ENCODE results near the gene SAFB. TPM values are rescaled to one million over a fixed set of nuclear protein-coding genes. Genes with fewer than 3 reads are reported as not detected.

Gene SAFB
- 68.7 and 88.7 TPM in 2 replicates for total RNA-seq (2021)
- Bru-seq, nascent RNA = percentile 85 among the genes with signal in this experiment
- percentile 82 among the genes with signal in this experiment for BruChase-seq, experiment 1, labeled RNA remaining after a 2-hour chase
- percentile 86 among the genes with signal in this experiment for BruChase-seq, experiment 2, labeled RNA remaining after a 6-hour chase
- long read RNA-seq, transcript SAFB-201 (21 exons, 3,042 nt) = minor isoform, 11 of 211 reads
- long read RNA-seq, transcript SAFB-211 (21 exons, 3,014 nt) = major isoform, 81 of 211 reads
- long read RNA-seq, transcript SAFB-205 (21 exons, 2,842 nt) = minor isoform, 67 of 211 reads
- long read RNA-seq, partial matches to known transcripts = 5 of 211 reads
- long read RNA-seq, other reads (novel, unspliced or antisense) = 47 of 211 reads

DNA sequence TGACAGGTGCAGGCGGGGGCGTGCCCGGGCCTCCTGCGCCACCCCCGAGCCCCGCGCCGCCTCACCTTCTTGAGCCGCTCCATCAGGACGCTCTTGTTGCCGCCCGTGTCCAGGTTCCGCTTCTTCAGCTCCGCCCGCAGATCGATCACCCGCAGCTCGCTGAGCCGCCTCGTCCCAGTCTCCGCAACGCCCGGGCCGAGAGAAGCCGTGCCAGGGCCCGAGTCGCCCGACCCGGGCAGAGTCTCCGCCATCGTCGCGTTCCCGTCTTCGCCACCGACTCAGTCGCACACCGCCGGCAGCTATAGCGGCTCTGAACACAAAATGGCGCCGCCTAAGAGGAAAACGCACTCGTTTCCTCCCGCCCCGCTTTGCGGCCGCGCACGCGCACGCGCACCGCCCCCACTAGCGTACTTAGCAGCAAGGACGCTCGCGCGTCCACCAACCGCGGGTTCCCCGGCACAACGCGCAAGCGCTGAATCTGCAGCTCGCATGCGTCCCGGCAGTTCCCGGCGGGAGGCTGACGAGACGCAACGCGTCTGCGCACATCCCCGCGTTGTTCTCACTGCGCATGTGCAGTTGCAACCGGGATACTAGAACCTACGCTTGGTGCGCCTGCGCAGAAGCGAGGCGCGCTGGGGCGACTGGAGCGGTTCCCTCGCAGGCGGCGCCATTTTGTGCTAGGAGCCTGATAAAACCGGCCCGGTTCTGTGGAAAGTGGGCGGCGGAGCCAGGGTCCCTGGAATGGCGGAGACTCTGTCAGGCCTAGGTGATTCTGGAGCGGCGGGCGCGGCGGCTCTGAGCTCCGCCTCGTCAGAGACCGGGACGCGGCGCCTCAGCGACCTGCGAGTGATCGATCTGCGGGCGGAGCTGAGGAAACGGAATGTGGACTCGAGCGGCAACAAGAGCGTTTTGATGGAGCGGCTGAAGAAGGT, at the start of gene SAFB, which contains the start of gene SAFB2:
TSS of gene SAFB (plus strand) at position 619 of the 932 bp plus-strand sequence. CDS start at position 742, 123 bp downstream.
TSS of gene SAFB2 (minus strand) at position 312 of the 932 bp plus-strand sequence. CDS start at position 251, 61 bp downstream.
- peaks cover 37% of the 10 kb centered on the region for H4K20me1 ChIP-seq (ENCODE audit: insufficient read depth)
- H3K79me2 ChIP-seq (ENCODE audit: low read depth) = peaks cover 95% of the 10 kb centered on the region
- ChIA-PET CTCF (interaction anchor here (1.3 kb wide), 1 partner anchor 64 kb away, joined by 7 read pairs; no protein-coding TSS in a partner anchor), POLR2A (ENCODE audit: unreplicated experiment) (interaction anchor here (0.6 to 0.9 kb wide), 4 partner anchors 46 to 744 kb away, joined by 3 to 5 read pairs (median 4); partner anchors contain the start of gene CATSPERD)
- H3K27ac ChIP-seq = peak within 1 kb of the TSS; percentile 65
- no peaks in the 10 kb centered on the region; the same call in 1 of the 2 replicates for H3F3A ChIP-seq (ENCODE audit: insufficient read depth, low read depth)
- TF ChIP-seq CTCF (conservative IDR thresholded peaks at IDR 0.05) (no peak), EZH2 (IDR thresholded peaks at IDR 0.05; ENCODE audit: low read depth) (no peak)
- BruUV-seq (replicated peaks) = no TSS peak
- H3K4me1 ChIP-seq (replicated peaks; ENCODE audit: insufficient read depth) = peaks cover 17% of the 10 kb centered on the region
- peak within 1 kb of the TSS; percentile 91 for H3K4me3 ChIP-seq
- peak within 1 kb of the TSS; percentile 78 for H2AFZ ChIP-seq
- peak within 1 kb of the TSS; percentile 94 for H3K4me2 ChIP-seq
- peaks cover 20% of the 10 kb centered on the region for H3K36me3 ChIP-seq (ENCODE audit: low read depth)
- H3K9me3 ChIP-seq (ENCODE audit: insufficient read depth, low read depth) = no peaks in the 10 kb centered on the region
- H3K27me3 ChIP-seq (ENCODE audit: insufficient read depth, low read depth) = no peaks in the 10 kb centered on the region
- peak; percentile 94 to 97 for DNase-seq
- intact Hi-C loops (cut with micrococcal nuclease; ENCODE audit: unreplicated experiment) = loop anchor here (2.0 kb wide), 1 partner anchor 58 kb away; the partner anchor contains the start of genes HSD11B1L and MICOS13
- no peaks in the 10 kb centered on the region for H3K9me2 ChIP-seq (ENCODE audit: insufficient read depth)

- peak in 1 of 2 experiments; percentile 70 for DNase-seq
- intact Hi-C loops (cut with micrococcal nuclease; ENCODE audit: unreplicated experiment) = loop anchor here (5.0 to 10.0 kb wide), 2 partner anchors 38 to 291 kb away; no protein-coding TSS in a partner anchor
- H3K4me3 ChIP-seq = no peak overlapping the region; the same call in 1 of the 2 replicates
- H3K4me2 ChIP-seq = peak overlapping the region; percentile 47
- no peaks in the 10 kb centered on the region for H3K9me3 ChIP-seq (ENCODE audit: insufficient read depth, low read depth)
- H3K27ac ChIP-seq = peak overlapping the region; percentile 56
- POLR2A ChIA-PET (ENCODE audit: unreplicated experiment) = interaction anchor here (0.7 kb wide), 1 partner anchor 211 kb away, joined by 4 read pairs; no protein-coding TSS in a partner anchor
- H3K36me3 ChIP-seq (ENCODE audit: low read depth) = no peaks in the 10 kb centered on the region
- peaks cover 24% of the 10 kb centered on the region for H3K4me1 ChIP-seq (replicated peaks; ENCODE audit: insufficient read depth)
- H3F3A ChIP-seq (ENCODE audit: insufficient read depth, low read depth) = peaks cover 15% of the 10 kb centered on the region; the same call in 1 of the 2 replicates
- TF ChIP-seq CTCF (conservative IDR thresholded peaks at IDR 0.05) (no peak), EZH2 (IDR thresholded peaks at IDR 0.05; ENCODE audit: low read depth) (no peak)
- no peaks in the 10 kb centered on the region for H3K9me2 ChIP-seq (ENCODE audit: insufficient read depth)
- H3K27me3 ChIP-seq (ENCODE audit: insufficient read depth, low read depth) = no peaks in the 10 kb centered on the region
- H2AFZ ChIP-seq = no peak overlapping the region
- no peaks in the 10 kb centered on the region for H3K79me2 ChIP-seq (ENCODE audit: low read depth)
- H4K20me1 ChIP-seq (ENCODE audit: insufficient read depth) = no peaks in the 10 kb centered on the region
- CTCF ChIA-PET = no interaction called here
- no TSS peak for BruUV-seq (replicated peaks)
Observed at GRCh38 chr19:5575590-5575989, 47.3 kb upstream of the SAFB start.

All from PC-9 (cell line).